ENCODE results near the gene KLHL30.

GRCh38 chr2:238169708-238170251 lies 31.3 kb downstream of the KLHL30 start:
- TF ChIP-seq RARB (CRISPR knock-in tag; IDR thresholded peaks at IDR 0.05) (no peak), ZFP30 (CRISPR knock-in tag; IDR thresholded peaks at IDR 0.05) (no peak), ARNTL (CRISPR knock-in tag; IDR thresholded peaks at IDR 0.05; ENCODE audit: borderline replicate concordance, low read depth) (no peak), BACH2 (CRISPR knock-in tag; IDR thresholded peaks at IDR 0.05; ENCODE audit: borderline replicate concordance) (no peak)

Measured in SK-N-SH treated with all-trans-retinoic acid at 6 μM for 48 hours (cell line).